IMR-90 (cell line): Measurements from ENCODE around the gene PARD3. TPM values are rescaled to one million over a fixed set of nuclear protein-coding genes. Genes with fewer than 3 reads are reported as not detected.

Source experiments
- ATAC-seq: fragments of 200-7000 bp; cut with Tn5 transposase; 2 replicates; pipeline ENCODE4 v1.9.1; 2020; ENCODE audit warnings: low read depth, mild to moderate bottlenecking, moderate library complexity
- BruUV-seq: library from RNA; stranded (reverse); fragments of 400-500 nt; replicated peaks from 2 replicates; lab custom pipeline; 2021; lab: Mats Ljungman, UMichigan
- CTCF ChIA-PET: fragments of 300-600 bp; formaldehyde crosslinking; extraction: SDS; loops from one replicate; lab custom pipeline; 2021; ENCODE audit warnings: antibody characterized with exemption; lab: Yijun Ruan, JAX
- POLR2A ChIA-PET: fragments of 300-600 bp; sonication (Branson Sonifier 250); formaldehyde crosslinking; loops from one replicate; lab custom pipeline; 2022; ENCODE audit warnings: antibody characterized with exemption; ENCODE audit not compliant: unreplicated experiment; lab: Charles Lee
- DNase-seq: peaks from one replicate; pipeline ENCODE4 v3.0.0; 2013
- H2AFZ ChIP-seq: replicated peaks from 2 replicates; pipeline ENCODE3; 2013; ENCODE audit warnings: low read length, mild to moderate bottlenecking; ENCODE audit not compliant: poor library complexity
- H2AK5ac ChIP-seq: 2 replicates; pipeline ENCODE4 v1.6.1; 2013; ENCODE audit warnings: low read depth, low read length, inconsistent platforms
- H2AK9ac ChIP-seq: replicated peaks from 2 replicates; pipeline ENCODE3; 2013; ENCODE audit warnings: mild to moderate bottlenecking, low read depth, low read length, moderate library complexity; ENCODE audit not compliant: poor library complexity
- H2BK120ac ChIP-seq: 2 replicates; pipeline ENCODE4 v1.6.1; 2013; ENCODE audit warnings: low read depth, low read length, inconsistent platforms
- H2BK15ac ChIP-seq: 3 replicates; pipeline ENCODE4 v1.6.1; 2013; ENCODE audit warnings: low read depth, low read length, inconsistent platforms
- H2BK20ac ChIP-seq: 2 replicates; pipeline ENCODE4 v1.6.1; 2013; ENCODE audit warnings: low read depth, mild to moderate bottlenecking, inconsistent platforms, low read length, moderate library complexity
- H2BK5ac ChIP-seq: 2 replicates; pipeline ENCODE4 v1.6.1; 2013; ENCODE audit warnings: mild to moderate bottlenecking, low read depth, low read length, inconsistent platforms; ENCODE audit not compliant: poor library complexity, severe bottlenecking
- H3K14ac ChIP-seq: replicated peaks from 2 replicates; pipeline ENCODE4 v1.6.1; 2013; ENCODE audit warnings: low read depth, low read length, inconsistent platforms
- H3K18ac ChIP-seq: 2 replicates; pipeline ENCODE4 v1.6.1; 2013; ENCODE audit warnings: low read depth, low read length, control low read depth
- H3K23ac ChIP-seq: 2 replicates; pipeline ENCODE4 v1.6.1; 2013; ENCODE audit warnings: low read depth, low read length, inconsistent platforms
- H3K27ac ChIP-seq: 2 replicates; pipeline ENCODE4 v1.5.1; 2013; ENCODE audit warnings: mild to moderate bottlenecking, control low read depth, low read length; ENCODE audit not compliant: insufficient read depth
- H3K27me3 ChIP-seq: 2 replicates; pipeline ENCODE4 v1.6.1; 2013; ENCODE audit warnings: low read length; ENCODE audit not compliant: control insufficient read depth, insufficient read depth
- H3K36me3 ChIP-seq: 2 replicates; pipeline ENCODE4 v1.6.1; 2013; ENCODE audit warnings: low read length, mixed read lengths; ENCODE audit not compliant: control insufficient read depth, insufficient read depth
- H3K4ac ChIP-seq: 2 replicates; pipeline ENCODE4 v1.6.1; 2013; ENCODE audit warnings: low read depth, low read length, inconsistent platforms
- H3K4me1 ChIP-seq: 2 replicates; pipeline ENCODE4 v1.6.1; 2013; ENCODE audit warnings: low read length, mixed read lengths; ENCODE audit not compliant: control insufficient read depth, insufficient read depth
- H3K4me2 ChIP-seq: 2 replicates; pipeline ENCODE4 v1.6.1; 2013; ENCODE audit warnings: low read depth, mild to moderate bottlenecking, control low read depth, low read length, moderate library complexity
- H3K4me3 ChIP-seq: 2 replicates; pipeline ENCODE4 v1.5.1; 2013; ENCODE audit warnings: low read depth, mild to moderate bottlenecking, control low read depth, low read length, moderate library complexity; ENCODE audit not compliant: insufficient read depth
- H3K56ac ChIP-seq: 2 replicates; pipeline ENCODE4 v1.6.1; 2013; ENCODE audit warnings: low read length, inconsistent platforms; ENCODE audit not compliant: insufficient read depth; ENCODE audit errors: extremely low read depth
- H3K79me1 ChIP-seq, 2 experiments: 2 replicates each; pipeline ENCODE4 v1.6.1; 2013; ENCODE audit warnings: low read length in 2 of 2, inconsistent platforms in 1 of 2, low read depth in 1 of 2
- H3K9ac ChIP-seq: 2 replicates; pipeline ENCODE4 v1.6.1; 2013; ENCODE audit warnings: low read depth, low read length, control low read depth
- H3K9me1 ChIP-seq: 2 replicates; pipeline ENCODE4 v1.6.1; 2013; ENCODE audit warnings: low read length, inconsistent platforms; ENCODE audit not compliant: insufficient read depth
- H3K9me3 ChIP-seq: 2 replicates; pipeline ENCODE4 v1.6.1; 2013; ENCODE audit warnings: low read length; ENCODE audit not compliant: control insufficient read depth, insufficient read depth
- H4K20me1 ChIP-seq: 2 replicates; pipeline ENCODE4 v1.6.1; 2013; ENCODE audit warnings: low read length, inconsistent platforms; ENCODE audit not compliant: insufficient read depth
- H4K5ac ChIP-seq: 2 replicates; pipeline ENCODE4 v1.6.1; 2013; ENCODE audit warnings: mild to moderate bottlenecking, low read depth, low read length, control low read depth
- H4K8ac ChIP-seq, 2 experiments: 2 replicates each; pipeline ENCODE4 v1.6.1; 2013; ENCODE audit warnings: low read depth in 2 of 2, low read length in 2 of 2, control low read depth in 1 of 2, inconsistent platforms in 1 of 2
- H4K91ac ChIP-seq: 2 replicates; pipeline ENCODE4 v1.6.1; 2013; ENCODE audit warnings: low read depth, low read length, inconsistent platforms; ENCODE audit not compliant: insufficient read depth
- BHLHE40 ChIP-seq: fragments of 150-350 bp; IDR thresholded peaks from 2 replicates; pipeline ENCODE4 v1.6.1; 2016; ENCODE audit warnings: mild to moderate bottlenecking, low read depth, low read length
- ELK1 ChIP-seq: fragments of 150-350 bp; IDR thresholded peaks from 2 replicates; pipeline ENCODE4 v1.6.1; 2016; ENCODE audit warnings: low read depth, mild to moderate bottlenecking, low read length, moderate library complexity, borderline replicate concordance
- FOS ChIP-seq: fragments of 150-350 bp; IDR thresholded peaks from 2 replicates; pipeline ENCODE4 v1.6.1; 2016; ENCODE audit warnings: low read depth, low read length
- WGBS, 2 experiments: methylation state at CpG; one replicate each; pipeline versions ENCODE4 v1.1.5 to v1.1.7; 2013; ENCODE audit warnings: missing lambda C conversion rate in 2 of 2; ENCODE audit not compliant: insufficient read length in 1 of 2; ENCODE audit errors: extremely low coverage in 2 of 2; 5-methylcytosine and 5-hydroxymethylcytosine counted together
- dilution Hi-C: fragments of 300-500 bp; cut with HindIII; formaldehyde crosslinking; loops from one replicate; pipeline ENCODE4 v1.14.3; 2018; ENCODE audit warnings: low sequenced_read_pairs; ENCODE audit not compliant: unreplicated experiment
- in situ Hi-C: fragments of 300-500 bp; cut with MboI; formaldehyde crosslinking; loops from 3 replicates; pipeline ENCODE4 v1.14.3; 2019; ENCODE audit warnings: low sequenced_read_pairs, inconsistent platforms, mixed read lengths
- intact Hi-C: fragments of 100-400 bp; cut with micrococcal nuclease; formaldehyde crosslinking; loops from 2 replicates; pipeline ENCODE4 v1.10.0; 2022
- polyA plus RNA-seq, 3 experiments: library from polyadenylated mRNA; depleted of rRNA; stranded (reverse); fragments of >200 nt; gene quantifications; 2 replicates each; pipeline ENCODE4 v1.2.3, GENCODE V29; 2012; ENCODE audit warnings: low replicate concordance in 1 of 3
- total RNA-seq: library from RNA; depleted of rRNA; stranded (reverse); fragments of >200 nt; gene quantifications from 2 replicates; pipeline ENCODE4 v1.2.3, GENCODE V29; 2012

PARD3 gene
- total and polyA plus RNA-seq, 2 of the 4 experiments (the other 2 are of a cell fraction): 14.6 to 37.5 TPM

- Histone ChIP-seq H4K8ac (peak overlapping the region in 1 of 2 experiments; percentile 32; a peak in 2 of 4 replicates), H2BK5ac (peak overlapping the region; percentile 50), H3K27me3 (no peaks in the 10 kb centered on the region), H3K27ac (no peak overlapping the region), H3K14ac (peak overlapping the region; percentile 60), H3K9me3 (no peaks in the 10 kb centered on the region), H3K4me3 (no peak overlapping the region), H4K91ac (peak overlapping the region; percentile 54; the same call in 1 of the 2 replicates), H3K36me3 (peaks cover 2% of the 10 kb centered on the region; the same call in 1 of the 2 replicates), H3K9me1 (peaks cover 4% of the 10 kb centered on the region; the same call in 1 of the 2 replicates), H4K5ac (peak overlapping the region; percentile 31; the same call in 1 of the 2 replicates), H3K4ac (peak overlapping the region; percentile 31; the same call in 1 of the 2 replicates), H2AFZ (no peak overlapping the region), H2BK20ac (peak overlapping the region; percentile 73), H3K4me1 (peaks cover 10% of the 10 kb centered on the region; the same call in 1 of the 2 replicates), H2BK120ac (peak overlapping the region; percentile 42), H2BK15ac (0 out of 3 replicates have a peak overlapping the region, but pooled peaks have one; percentile 18), H3K56ac (no peak overlapping the region), H2AK9ac (no peak overlapping the region), H4K20me1 (peaks cover 3% of the 10 kb centered on the region; the same call in 1 of the 2 replicates), H3K9ac (no peak overlapping the region), H3K23ac (no peak overlapping the region), H3K4me2 (no peak overlapping the region), H3K79me1 (no peaks in the 10 kb centered on the region), H3K18ac (peak overlapping the region; percentile 78), H2AK5ac (peak overlapping the region; percentile 56; the same call in 1 of the 2 replicates)
- POLR2A ChIA-PET: no interaction called here
- intact Hi-C loops: no loop called here
- dilution Hi-C loops: no loop called here
- TF ChIP-seq FOS (no peak), ELK1 (no peak), BHLHE40 (no peak)
- BruUV-seq: no TSS peak
- ATAC-seq (no peak), DNase-seq (no peak)
- WGBS, 2 experiments: no CpG with 5 or more reads among the region's 4 CpGs
- CTCF ChIA-PET: interaction anchor here (0.5 to 1.3 kb wide), 4 partner anchors 18 to 1014 kb away, joined by 3 to 6 read pairs (median 4); no protein-coding TSS in a partner anchor
- in situ Hi-C loops: no loop called here
Measured at GRCh38 chr10:34320265-34320664, 494.8 kb downstream of the PARD3 start.
